ENCODE measurements around the gene AASDH.

DNA sequence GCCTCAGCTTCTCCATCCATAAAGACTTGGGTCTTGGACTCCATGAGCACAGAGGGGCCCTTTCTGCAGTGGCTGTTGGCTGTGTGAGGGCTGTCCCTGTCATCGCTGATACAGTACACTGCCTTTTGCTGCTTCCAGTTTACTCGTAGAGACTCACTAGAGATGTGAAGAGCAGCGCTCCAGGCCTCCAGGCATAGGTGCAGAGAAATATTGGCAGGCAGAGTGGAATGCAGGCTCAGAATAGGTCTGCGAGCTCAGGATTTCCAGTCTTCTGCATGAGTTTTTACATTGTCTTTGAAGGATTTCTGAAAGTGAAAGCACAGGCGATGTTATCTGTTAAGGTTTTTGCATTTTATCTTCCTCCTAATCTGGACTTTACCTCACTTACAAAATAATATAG lies 97.4 kb downstream of the AASDH start:
- TF ChIP-seq CTCF (conservative IDR thresholded peaks at IDR 0.05; ENCODE audit: low read depth, low read length) (no peak), EZH2 (IDR thresholded peaks at IDR 0.05; ENCODE audit: borderline replicate concordance, low read depth, low read length, poor library complexity, severe bottlenecking) (no peak)
